Transverse colon (tissue), 4 donors: ENCODE measurements around the gene RBAK. TPM values are rescaled to one million over a fixed set of nuclear protein-coding genes. Genes with fewer than 3 reads are reported as not detected.
"Not testable (repeated sequence)": the region's sequence is repeated elsewhere in the genome, so short reads cannot be mapped to it uniquely, and the experiment has no call there.

Experiments
- DNase-seq: peaks from one replicate; pipeline ENCODE4 v3.0.0-alpha.2; 2019
- H3K27ac ChIP-seq, 4 donors: fragments of 200-600 bp; sonication (generic); 2 replicates each; pipeline ENCODE4 v1.5.1; 2016 to 2018; ENCODE audit warnings: inconsistent platforms in 4 of 4
- H3K27me3 ChIP-seq: fragments of 200-600 bp; sonication (generic); 2 replicates; pipeline ENCODE4 v1.5.1; 2017; ENCODE audit warnings: inconsistent platforms
- H3K36me3 ChIP-seq, 4 donors: fragments of 200-600 bp; sonication (generic); 2 replicates each; pipeline ENCODE4 v1.5.1; 2017 to 2019; ENCODE audit warnings: inconsistent platforms in 4 of 4
- H3K4me1 ChIP-seq, 4 donors: fragments of 200-600 bp; sonication (generic); 2 replicates each; pipeline ENCODE4 v1.5.1; 2017 to 2020; ENCODE audit warnings: inconsistent platforms in 4 of 4
- H3K4me3 ChIP-seq, 4 donors: fragments of 200-600 bp; sonication (generic); 1 replicate in 1 of 4; 2 replicates in 3 of 4; pipeline versions ENCODE4 v1.5.1 to v1.6.1; 2017 to 2019; ENCODE audit warnings: inconsistent platforms in 4 of 4
- H3K9me3 ChIP-seq, 2 donors: fragments of 200-600 bp; sonication (generic); 2 replicates each; pipeline ENCODE4 v1.5.1; 2017 to 2019; ENCODE audit warnings: inconsistent platforms in 2 of 2
- CTCF ChIP-seq, 5 experiments: fragments of 200-600 bp in 3 of 5; fragments of 450-650 bp in 2 of 5; sonication (generic) in 3 of 5; IDR thresholded peaks; 1 replicate in 2 of 5; 2 replicates in 3 of 5; pipeline ENCODE4 v1.5.1; 2016 to 2017; ENCODE audit warnings: antibody characterized with exemption in 5 of 5, inconsistent platforms in 3 of 5, mild to moderate bottlenecking in 2 of 5, moderate library complexity in 1 of 5
- EP300 ChIP-seq: sonication (generic); formaldehyde crosslinking; IDR thresholded peaks from one replicate; pipeline ENCODE4 v1.6.1; 2017; ENCODE audit warnings: antibody characterized with exemption, low read depth
- POLR2A ChIP-seq: fragments of 450-650 bp; IDR thresholded peaks from one replicate; pipeline ENCODE4 v1.6.1; 2016; ENCODE audit warnings: antibody characterized with exemption, mild to moderate bottlenecking, moderate library complexity
- POLR2AphosphoS5 ChIP-seq, 3 donors: sonication (generic); formaldehyde crosslinking; IDR thresholded peaks; one replicate each; pipeline ENCODE4 v1.6.1; 2016; ENCODE audit warnings: antibody characterized with exemption in 3 of 3
- WGBS, 2 donors: methylation state at CpG; one replicate each; pipeline ENCODE4 v1.1.5; 2018; ENCODE audit warnings: low coverage in 1 of 2; 5-methylcytosine and 5-hydroxymethylcytosine counted together
- in situ Hi-C, 4 donors: fragments of 200-750 bp; cut with MboI; loops; one replicate each; pipeline versions ENCODE4 v1.15.0 to v1.15.1; 2017; ENCODE audit warnings: low sequenced_read_pairs in 3 of 4, low pct_ligation_motif_present in 1 of 4, low pct_unique_long_range_greater_than_20kb in 1 of 4
- intact Hi-C: fragments of 100-400 bp; cut with DNase I; formaldehyde crosslinking; loops from one replicate; pipeline ENCODE4 v1.15.1; 2023; ENCODE audit warnings: low total_unique reads
- total RNA-seq, 4 donors: library from RNA; depleted of rRNA; stranded (reverse); fragments of >200 nt; gene quantifications; one replicate each; pipeline ENCODE4 v1.1.0, GENCODE V29; 2016

The RBAK gene
- total RNA-seq, 4 donors from 2014 or later = 3.4 to 11.6 (median 8.5) TPM

GRCh38 chr7:5035276-5035675 lies 10.4 kb upstream of the RBAK start:
- Histone ChIP-seq H3K9me3 (no peaks in the 10 kb centered on the region), H3K4me3 (no peak overlapping the region), H3K27ac (no peak overlapping the region), H3K36me3 (no peaks in the 10 kb centered on the region), H3K27me3 (no peaks in the 10 kb centered on the region), H3K4me1 (no peaks in the 10 kb centered on the region)
- intact Hi-C loops (no loop called here), in situ Hi-C loops (no loop called here)
- TF ChIP-seq POLR2A (no peak), POLR2AphosphoS5 (IDR thresholded peaks at IDR 0.05) (no peak), CTCF (IDR thresholded peaks at IDR 0.05) (no peak), EP300 (no peak)
- 87 to 93% methylated on average over 9 of the region's 9 CpGs for WGBS, 2 donors
- DNase-seq = no peak

GRCh38 chr7:5036446-5036845 lies 9.2 kb upstream of the RBAK start:
- TF ChIP-seq EP300 = no peak
- no peak for TF ChIP-seq CTCF (IDR thresholded peaks at IDR 0.05)
- no peak for TF ChIP-seq POLR2A
- H3K9me3 ChIP-seq = no peaks in the 10 kb centered on the region
- WGBS, 2 donors = 50 to 75% methylated on average over 1 to 9 of the region's 9 CpGs
- H3K27me3 ChIP-seq = no peaks in the 10 kb centered on the region
- in situ Hi-C loops (no loop called here), intact Hi-C loops (no loop called here)
- DNase-seq = no peak
- no peaks in the 10 kb centered on the region for H3K36me3 ChIP-seq
- no peak overlapping the region for H3K27ac ChIP-seq
- no peaks in the 10 kb centered on the region for H3K4me1 ChIP-seq
- H3K4me3 ChIP-seq = no peak overlapping the region

- Histone ChIP-seq H3K36me3 (no peaks in the 10 kb centered on the region), H3K27me3 (no peaks in the 10 kb centered on the region), H3K27ac (no peak overlapping the region), H3K9me3 (no peaks in the 10 kb centered on the region), H3K4me3 (no peak overlapping the region), H3K4me1 (peaks cover 0 to 7% (median 4%) of the 10 kb centered on the region in 4 donors)
- in situ Hi-C loops = no loop called here
- TF ChIP-seq POLR2AphosphoS5 (IDR thresholded peaks at IDR 0.05) = no peak
- no peak for TF ChIP-seq CTCF (IDR thresholded peaks at IDR 0.05)
- TF ChIP-seq POLR2A = no peak
- TF ChIP-seq EP300 = no peak
- no peak for DNase-seq
- intact Hi-C loops = no loop called here
- 75% methylated on average over 5 of the region's 5 CpGs; no CpG with 5 or more reads in 1 of the 2 donors for WGBS, 2 donors
Observed at GRCh38 chr7:5041047-5041446, 4.6 kb upstream of the RBAK start.

GRCh38 chr7:5043661-5044060 lies 2.0 kb upstream of the RBAK start:
- peaks cover 0 to 12% (median 6%) of the 10 kb centered on the region in 4 donors for H3K4me1 ChIP-seq
- in situ Hi-C loops (no loop called here), intact Hi-C loops (no loop called here)
- no peak overlapping the region for H3K27ac ChIP-seq
- TF ChIP-seq CTCF (IDR thresholded peaks at IDR 0.05) = no peak
- TF ChIP-seq EP300 = no peak
- no peak for TF ChIP-seq POLR2A
- no peak for TF ChIP-seq POLR2AphosphoS5 (IDR thresholded peaks at IDR 0.05)
- H3K4me3 ChIP-seq = no peak overlapping the region
- 68 to 80% methylated on average over 2 of the region's 2 CpGs for WGBS, 2 donors
- no peaks in the 10 kb centered on the region for H3K27me3 ChIP-seq
- H3K9me3 ChIP-seq = no peaks in the 10 kb centered on the region
- H3K36me3 ChIP-seq = no peaks in the 10 kb centered on the region
- no peak for DNase-seq

- H3K4me3 ChIP-seq = peak overlapping the region; percentile 76 to 99 (median 95)
- H3K4me1 ChIP-seq = peaks cover 0 to 12% (median 6%) of the 10 kb centered on the region in 4 donors
- WGBS, 2 donors = 0 to 1% methylated on average over 11 to 20 of the region's 20 CpGs
- peak overlapping the region; percentile 87 to 94 (median 90) for H3K27ac ChIP-seq
- H3K36me3 ChIP-seq = peaks cover 0 to 18% (median 8%) of the 10 kb centered on the region in 4 donors
- in situ Hi-C loops, intact Hi-C loops, H3K9me3 ChIP-seq, DNase-seq, H3K27me3 ChIP-seq: not testable (repeated sequence)
Observed at GRCh38 chr7:5046397-5046732, 705 bp downstream of the RBAK start.

- DNase-seq, in situ Hi-C loops, intact Hi-C loops, H3K27ac ChIP-seq, H3K27me3 ChIP-seq: not testable (repeated sequence)
- Histone ChIP-seq H3K36me3 (peaks cover 0 to 24% (median 11%) of the 10 kb centered on the region in 4 donors), H3K4me1 (peaks cover 0 to 12% (median 6%) of the 10 kb centered on the region in 4 donors), H3K9me3 (peaks cover 9 to 16% of the 10 kb centered on the region in 2 donors), H3K4me3 (peak overlapping the region in 1 of 4 donors; percentile 6)
- WGBS, 2 donors = 90% methylated on average over 2 of the region's 2 CpGs; no CpG with 5 or more reads in 1 of the 2 donors
Observed at GRCh38 chr7:5047127-5047526, 1.5 kb downstream of the RBAK start.
